HepG2 (cell line): Measurements from ENCODE around the gene PDZK1. TPM values are rescaled to one million over a fixed set of nuclear protein-coding genes. Genes with fewer than 3 reads are reported as not detected.

Experiments
- ATAC-seq: fragments of 200-7000 bp; cut with Tn5 transposase; 3 replicates; pipeline ENCODE4 v1.9.1; 2020; ENCODE audit warnings: mild to moderate bottlenecking, moderate library complexity
- BruUV-seq: library from RNA; stranded (reverse); fragments of 400-500 nt; replicated peaks from 2 replicates; lab custom pipeline; 2021; lab: Mats Ljungman, UMichigan
- CTCF ChIA-PET: fragments of 300-600 bp; formaldehyde crosslinking; extraction: SDS; loops from one replicate; lab custom pipeline; 2021; ENCODE audit warnings: low total read pairs, inconsistent platforms, low intra/inter-chr PET ratio; lab: Yijun Ruan, JAX
- POLR2A ChIA-PET: fragments of 350-600 bp; sonication (Branson Sonifier 250); formaldehyde crosslinking; loops from one replicate; lab custom pipeline; 2020; ENCODE audit warnings: antibody characterized with exemption, inconsistent platforms; lab: Yijun Ruan, JAX
- DNase-seq: peaks from one replicate; pipeline ENCODE4 v3.0.0-alpha.2; 2015; ENCODE audit warnings: low spot score
- FAIRE-seq: peaks from 3 replicates; lab custom pipeline; 2011; peaks lifted over from hg19 to GRCh38; lab: Jason Lieb, UNC
- H2AFZ ChIP-seq: one replicate; pipeline ENCODE4 v1.6.1; 2011; ENCODE audit warnings: low read length, inconsistent platforms
- H3K27ac ChIP-seq: fragments of 300-600 bp; 3 replicates; pipeline ENCODE4 v1.8.0; 2011; ENCODE audit warnings: mixed run types, mild to moderate bottlenecking, mixed read lengths, low read length, inconsistent platforms; ENCODE audit not compliant: insufficient read depth; ENCODE audit errors: extremely low read length
- H3K27me3 ChIP-seq, 2 experiments: fragments of 200-600 bp in 1 of 2; 2 replicates in 1 of 2; 3 replicates in 1 of 2; pipeline versions ENCODE4 v1.6.0 to v1.8.0; 2011; ENCODE audit warnings: low read length in 2 of 2, mild to moderate bottlenecking in 2 of 2, moderate library complexity in 2 of 2, inconsistent platforms in 1 of 2; ENCODE audit not compliant: insufficient read depth in 2 of 2, control insufficient read depth in 1 of 2
- H3K36me3 ChIP-seq, 2 experiments: fragments of 200-600 bp in 1 of 2; replicated peaks in 1 of 2; 2 replicates in 1 of 2; 3 replicates in 1 of 2; pipeline versions ENCODE4 v1.5.1 to v1.8.0; 2011; ENCODE audit warnings: low read length in 2 of 2, inconsistent platforms in 1 of 2; ENCODE audit not compliant: insufficient read depth in 2 of 2, control insufficient read depth in 1 of 2
- H3K4me1 ChIP-seq: 2 replicates; pipeline ENCODE4 v1.5.1; 2012; ENCODE audit warnings: low read length, inconsistent platforms; ENCODE audit not compliant: insufficient read depth
- H3K4me2 ChIP-seq: 2 replicates; pipeline ENCODE4 v1.6.0; 2011; ENCODE audit warnings: low read depth, low read length, inconsistent platforms
- H3K4me3 ChIP-seq, 3 experiments: fragments of 200-600 bp in 1 of 3; sonication (generic), shearing (Covaris generic) in 1 of 3; replicated peaks in 1 of 3; 2 replicates each; pipeline ENCODE4 v1.5.1; 2011 to 2016; ENCODE audit warnings: low read length in 3 of 3, inconsistent platforms in 2 of 3, low read depth in 2 of 3, mild to moderate bottlenecking in 2 of 3, control low read depth in 1 of 3, mixed read lengths in 1 of 3; ENCODE audit not compliant: insufficient read depth in 1 of 3
- H3K79me2 ChIP-seq: one replicate; pipeline ENCODE4 v1.6.1; 2011; ENCODE audit warnings: low read length, inconsistent platforms; ENCODE audit not compliant: insufficient read depth
- H3K9ac ChIP-seq: 2 replicates; pipeline ENCODE4 v1.6.0; 2011; ENCODE audit warnings: mild to moderate bottlenecking, low read depth, low read length, inconsistent platforms; ENCODE audit not compliant: insufficient read depth
- H3K9me3 ChIP-seq: 2 replicates; pipeline ENCODE4 v1.5.1; 2012; ENCODE audit warnings: mild to moderate bottlenecking, low read length
- H4K20me1 ChIP-seq: 2 replicates; pipeline ENCODE4 v1.6.0; 2011; ENCODE audit warnings: inconsistent platforms, mild to moderate bottlenecking, low read length, moderate library complexity; ENCODE audit not compliant: insufficient read depth
- BORCS8-MEF2B ChIP-seq: sonication (generic); formaldehyde crosslinking; IDR thresholded peaks from 2 replicates; pipeline ENCODE4 v1.8.0; 2022; ENCODE audit warnings: mild to moderate bottlenecking, missing genetic modification reagents
- CBX1 ChIP-seq: IDR thresholded peaks from one replicate; pipeline ENCODE4 v1.6.1; 2016; ENCODE audit warnings: antibody characterized with exemption, low read depth
- JDP2 ChIP-seq: sonication (generic); formaldehyde crosslinking; IDR thresholded peaks from 2 replicates; pipeline ENCODE4 v1.8.1; 2022; ENCODE audit warnings: missing genetic modification reagents, borderline replicate concordance
- JUND ChIP-seq: sonication (generic); formaldehyde crosslinking; IDR thresholded peaks from 2 replicates; pipeline ENCODE4 v1.8.0; 2022; ENCODE audit warnings: mild to moderate bottlenecking, missing genetic modification reagents
- PCBP1 ChIP-seq: fragments of 200-400 bp; formaldehyde crosslinking; IDR thresholded peaks from 2 replicates; pipeline ENCODE4 v1.6.1; 2017; ENCODE audit warnings: mild to moderate bottlenecking, low read depth, low read length, borderline replicate concordance
- SOX6 ChIP-seq, 2 experiments: fragments of 450-650 bp in 1 of 2; sonication (generic) in 1 of 2; formaldehyde crosslinking in 1 of 2; IDR thresholded peaks; 2 replicates each; pipeline versions ENCODE4 v1.4.0 to v1.6.1; 2017 to 2020; ENCODE audit warnings: antibody characterized with exemption in 1 of 2, mild to moderate bottlenecking in 1 of 2, missing genetic modification reagents in 1 of 2
- TFDP1 ChIP-seq: IDR thresholded peaks from 2 replicates; pipeline ENCODE4 v1.6.1; 2016; ENCODE audit warnings: missing compliant biosample characterization, missing genetic modification reagents, borderline replicate concordance
- ZHX1 ChIP-seq: sonication (generic); formaldehyde crosslinking; IDR thresholded peaks from 2 replicates; pipeline ENCODE4 v1.8.1; 2022; ENCODE audit warnings: low read depth, mild to moderate bottlenecking, missing genetic modification reagents
- ZNF784 ChIP-seq: sonication (generic); formaldehyde crosslinking; IDR thresholded peaks from 2 replicates; pipeline ENCODE4 v1.5.1; 2020; ENCODE audit warnings: missing genetic modification reagents, mild to moderate bottlenecking, borderline replicate concordance
- ZSCAN21 ChIP-seq: sonication (generic); formaldehyde crosslinking; IDR thresholded peaks from 2 replicates; pipeline ENCODE4 v1.8.0; 2022; ENCODE audit warnings: mild to moderate bottlenecking, missing genetic modification reagents, moderate library complexity, borderline replicate concordance
- WGBS: methylation state at CpG from one replicate; pipeline ENCODE4 v1.1.6; 2017; ENCODE audit warnings: low lambda C conversion rate; 5-methylcytosine and 5-hydroxymethylcytosine counted together
- in situ Hi-C: cut with HindIII; loops from 2 replicates; pipeline ENCODE4 v1.10.0; 2017; ENCODE audit warnings: low pct_unique_long_range_greater_than_20kb; ENCODE audit not compliant: extremely low pct_ligation_motif_present
- intact Hi-C: fragments of 100-400 bp; cut with micrococcal nuclease; formaldehyde crosslinking; loops from one replicate; pipeline ENCODE4 v1.10.0; 2022; ENCODE audit not compliant: unreplicated experiment
- polyA plus RNA-seq, 8 experiments: library from polyadenylated mRNA; depleted of rRNA in 3 of 8; stranded (reverse) in 7 of 8; unstranded in 1 of 8; fragments of >200 nt; fragmentation: Illumina TruSeq in 4 of 8; extraction: Trizol in 4 of 8; gene quantifications; 2 replicates each; pipeline versions ENCODE4 v1.2.1 to v1.2.3, GENCODE V29; 2011 to 2016; ENCODE audit warnings: low read depth in 4 of 8, missing spikeins in 1 of 8, mixed read lengths in 1 of 8; ENCODE audit not compliant: insufficient read depth in 1 of 8
- total RNA-seq, 5 experiments: library from RNA; depleted of rRNA; stranded (reverse); fragments of >200 nt; fragmentation: Illumina TruSeq; extraction: Trizol; gene quantifications; 2 replicates each; pipeline ENCODE4 v1.2.3, GENCODE V29; 2016; ENCODE audit warnings: low read depth in 1 of 5
- TF ChIP-seq, protein P1 (sequence below): sonication (generic); formaldehyde crosslinking; IDR thresholded peaks from 2 replicates; pipeline ENCODE4 v1.4.0; 2020; ENCODE audit warnings: mild to moderate bottlenecking, missing genetic modification reagents
- TF ChIP-seq, protein P2 (sequence below): sonication (generic); formaldehyde crosslinking; IDR thresholded peaks from 2 replicates; pipeline ENCODE4 v1.5.0; 2020; ENCODE audit warnings: mild to moderate bottlenecking, missing genetic modification reagents, moderate library complexity

PDZK1 gene
- total and polyA plus RNA-seq, 2 of the 13 experiments (the other 11 are each of a cell fraction or from before 2014, with no cell fraction given), result 16.2 to 46.4 TPM

GRCh38 chr1:145751491-145752037 lies 44.4 kb upstream of the PDZK1 start (continued):
- TF ChIP-seq, protein P1, sequence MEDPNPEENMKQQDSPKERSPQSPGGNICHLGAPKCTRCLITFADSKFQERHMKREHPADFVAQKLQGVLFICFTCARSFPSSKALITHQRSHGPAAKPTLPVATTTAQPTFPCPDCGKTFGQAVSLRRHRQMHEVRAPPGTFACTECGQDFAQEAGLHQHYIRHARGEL (CRISPR knock-in tag), result no peak

DNA sequence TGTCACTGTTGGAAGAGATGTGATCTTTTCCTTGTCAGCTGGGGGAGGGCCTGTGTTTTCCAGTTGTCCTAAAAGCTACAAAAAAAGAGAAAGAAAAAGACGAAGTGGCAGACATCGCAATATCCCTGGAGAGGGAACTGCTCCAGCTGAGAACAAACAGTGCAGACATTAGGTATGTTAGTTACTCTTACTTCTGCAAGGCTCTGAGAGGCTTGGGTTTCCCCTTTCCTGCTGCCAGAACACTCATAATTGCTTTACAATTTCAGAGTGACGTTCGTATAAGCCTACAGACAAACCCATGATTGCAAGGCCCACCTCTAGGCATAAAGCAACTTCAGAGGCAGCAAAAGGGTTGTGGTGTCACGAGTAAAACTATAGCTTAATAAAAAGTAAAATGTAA lies 43.3 kb upstream of the PDZK1 start:
- ATAC-seq (no peak), FAIRE-seq (no peak), DNase-seq (no peak)
- Histone ChIP-seq H3K4me1 (no peaks in the 10 kb centered on the region), H3K79me2 (no peaks in the 10 kb centered on the region), H4K20me1 (no peaks in the 10 kb centered on the region), H3K27ac (no peak overlapping the region), H3K9me3 (no peaks in the 10 kb centered on the region), H3K36me3 (peaks cover 9 to 57% of the 10 kb centered on the region in 2 experiments), H3K4me3 (no peak overlapping the region), H3K27me3 (no peaks in the 10 kb centered on the region), H3K9ac (no peak overlapping the region), H3K4me2 (no peak overlapping the region), H2AFZ (no peak overlapping the region)
- 93% methylated on average over 5 of the region's 5 CpGs for WGBS
- in situ Hi-C loops, result no loop called here
- intact Hi-C loops, result no loop called here
- no TSS peak for BruUV-seq
- CTCF ChIA-PET, result no interaction called here
- TF ChIP-seq JUND (no peak), ZHX1 (CRISPR knock-in tag) (no peak), CBX1 (no peak), PCBP1 (no peak), ZSCAN21 (CRISPR knock-in tag) (no peak), JDP2 (no peak), BORCS8-MEF2B (no peak), ZNF784 (CRISPR knock-in tag) (no peak), SOX6 (IDR thresholded peaks at IDR 0.05) (no peak), SOX6 (CRISPR knock-in tag; IDR thresholded peaks at IDR 0.05) (no peak), TFDP1 (no peak)
- TF ChIP-seq, protein P2, sequence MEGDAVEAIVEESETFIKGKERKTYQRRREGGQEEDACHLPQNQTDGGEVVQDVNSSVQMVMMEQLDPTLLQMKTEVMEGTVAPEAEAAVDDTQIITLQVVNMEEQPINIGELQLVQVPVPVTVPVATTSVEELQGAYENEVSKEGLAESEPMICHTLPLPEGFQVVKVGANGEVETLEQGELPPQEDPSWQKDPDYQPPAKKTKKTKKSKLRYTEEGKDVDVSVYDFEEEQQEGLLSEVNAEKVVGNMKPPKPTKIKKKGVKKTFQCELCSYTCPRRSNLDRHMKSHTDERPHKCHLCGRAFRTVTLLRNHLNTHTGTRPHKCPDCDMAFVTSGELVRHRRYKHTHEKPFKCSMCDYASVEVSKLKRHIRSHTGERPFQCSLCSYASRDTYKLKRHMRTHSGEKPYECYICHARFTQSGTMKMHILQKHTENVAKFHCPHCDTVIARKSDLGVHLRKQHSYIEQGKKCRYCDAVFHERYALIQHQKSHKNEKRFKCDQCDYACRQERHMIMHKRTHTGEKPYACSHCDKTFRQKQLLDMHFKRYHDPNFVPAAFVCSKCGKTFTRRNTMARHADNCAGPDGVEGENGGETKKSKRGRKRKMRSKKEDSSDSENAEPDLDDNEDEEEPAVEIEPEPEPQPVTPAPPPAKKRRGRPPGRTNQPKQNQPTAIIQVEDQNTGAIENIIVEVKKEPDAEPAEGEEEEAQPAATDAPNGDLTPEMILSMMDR, result no peak
- POLR2A ChIA-PET, result no interaction called here
